HepG2 (cell line): ENCODE data around the gene PIK3CB. TPM values are rescaled to one million over a fixed set of nuclear protein-coding genes. Genes with fewer than 3 reads are reported as not detected.

Experiments
- ATAC-seq: fragments of 200-7000 bp; cut with Tn5 transposase; 3 replicates; pipeline ENCODE4 v1.9.1; 2020; ENCODE audit warnings: mild to moderate bottlenecking, moderate library complexity
- BruUV-seq: library from RNA; stranded (reverse); fragments of 400-500 nt; replicated peaks from 2 replicates; lab custom pipeline; 2021; lab: Mats Ljungman, UMichigan
- CTCF ChIA-PET: fragments of 300-600 bp; formaldehyde crosslinking; extraction: SDS; loops from one replicate; lab custom pipeline; 2021; ENCODE audit warnings: low total read pairs, inconsistent platforms, low intra/inter-chr PET ratio; lab: Yijun Ruan, JAX
- POLR2A ChIA-PET: fragments of 350-600 bp; sonication (Branson Sonifier 250); formaldehyde crosslinking; loops from one replicate; lab custom pipeline; 2020; ENCODE audit warnings: antibody characterized with exemption, inconsistent platforms; lab: Yijun Ruan, JAX
- DNase-seq: peaks from one replicate; pipeline ENCODE4 v3.0.0-alpha.2; 2015; ENCODE audit warnings: low spot score
- FAIRE-seq: peaks from 3 replicates; lab custom pipeline; 2011; peaks lifted over from hg19 to GRCh38; lab: Jason Lieb, UNC
- H2AFZ ChIP-seq: one replicate; pipeline ENCODE4 v1.6.1; 2011; ENCODE audit warnings: low read length, inconsistent platforms
- H3K27ac ChIP-seq: fragments of 300-600 bp; 3 replicates; pipeline ENCODE4 v1.8.0; 2011; ENCODE audit warnings: mixed run types, mild to moderate bottlenecking, mixed read lengths, low read length, inconsistent platforms; ENCODE audit not compliant: insufficient read depth; ENCODE audit errors: extremely low read length
- H3K27me3 ChIP-seq, 2 experiments: fragments of 200-600 bp in 1 of 2; 2 replicates in 1 of 2; 3 replicates in 1 of 2; pipeline versions ENCODE4 v1.6.0 to v1.8.0; 2011; ENCODE audit warnings: low read length in 2 of 2, mild to moderate bottlenecking in 2 of 2, moderate library complexity in 2 of 2, inconsistent platforms in 1 of 2; ENCODE audit not compliant: insufficient read depth in 2 of 2, control insufficient read depth in 1 of 2
- H3K36me3 ChIP-seq, 2 experiments: fragments of 200-600 bp in 1 of 2; replicated peaks in 1 of 2; 2 replicates in 1 of 2; 3 replicates in 1 of 2; pipeline versions ENCODE4 v1.5.1 to v1.8.0; 2011; ENCODE audit warnings: low read length in 2 of 2, inconsistent platforms in 1 of 2; ENCODE audit not compliant: insufficient read depth in 2 of 2, control insufficient read depth in 1 of 2
- H3K4me1 ChIP-seq: 2 replicates; pipeline ENCODE4 v1.5.1; 2012; ENCODE audit warnings: low read length, inconsistent platforms; ENCODE audit not compliant: insufficient read depth
- H3K4me2 ChIP-seq: 2 replicates; pipeline ENCODE4 v1.6.0; 2011; ENCODE audit warnings: low read depth, low read length, inconsistent platforms
- H3K4me3 ChIP-seq, 3 experiments: fragments of 200-600 bp in 1 of 3; sonication (generic), shearing (Covaris generic) in 1 of 3; replicated peaks in 1 of 3; 2 replicates each; pipeline ENCODE4 v1.5.1; 2011 to 2016; ENCODE audit warnings: low read length in 3 of 3, inconsistent platforms in 2 of 3, low read depth in 2 of 3, mild to moderate bottlenecking in 2 of 3, control low read depth in 1 of 3, mixed read lengths in 1 of 3; ENCODE audit not compliant: insufficient read depth in 1 of 3
- H3K79me2 ChIP-seq: one replicate; pipeline ENCODE4 v1.6.1; 2011; ENCODE audit warnings: low read length, inconsistent platforms; ENCODE audit not compliant: insufficient read depth
- H3K9ac ChIP-seq: 2 replicates; pipeline ENCODE4 v1.6.0; 2011; ENCODE audit warnings: mild to moderate bottlenecking, low read depth, low read length, inconsistent platforms; ENCODE audit not compliant: insufficient read depth
- H3K9me3 ChIP-seq: 2 replicates; pipeline ENCODE4 v1.5.1; 2012; ENCODE audit warnings: mild to moderate bottlenecking, low read length
- H4K20me1 ChIP-seq: 2 replicates; pipeline ENCODE4 v1.6.0; 2011; ENCODE audit warnings: inconsistent platforms, mild to moderate bottlenecking, low read length, moderate library complexity; ENCODE audit not compliant: insufficient read depth
- ATF7 ChIP-seq, 2 experiments: fragments of 450-650 bp in 1 of 2; sonication (generic) in 1 of 2; formaldehyde crosslinking in 1 of 2; IDR thresholded peaks; 2 replicates each; pipeline versions ENCODE4 v1.4.0 to v1.6.1; 2016 to 2020; ENCODE audit warnings: antibody characterized with exemption in 1 of 2, mild to moderate bottlenecking in 1 of 2, missing genetic modification reagents in 1 of 2
- ATF7-NPFF ChIP-seq: sonication (generic); formaldehyde crosslinking; IDR thresholded peaks from 2 replicates; pipeline ENCODE4 v1.8.1; 2023; ENCODE audit warnings: mild to moderate bottlenecking, low read depth, missing genetic modification reagents, moderate library complexity
- FOSL2 ChIP-seq: sonication (generic); formaldehyde crosslinking; IDR thresholded peaks from 2 replicates; pipeline ENCODE4 v1.4.0; 2020; ENCODE audit warnings: missing genetic modification reagents
- FOXJ3 ChIP-seq: sonication (generic); formaldehyde crosslinking; IDR thresholded peaks from 2 replicates; pipeline ENCODE4 v1.4.0; 2020; ENCODE audit warnings: missing genetic modification reagents, mild to moderate bottlenecking, borderline replicate concordance
- GATAD1 ChIP-seq: IDR thresholded peaks from 2 replicates; pipeline ENCODE4 v1.6.1; 2016; ENCODE audit warnings: missing genetic modification reagents, missing compliant biosample characterization
- GLI4 ChIP-seq: sonication (generic); formaldehyde crosslinking; IDR thresholded peaks from 2 replicates; pipeline ENCODE4 v1.5.1; 2020; ENCODE audit warnings: missing genetic modification reagents, mild to moderate bottlenecking, moderate library complexity, borderline replicate concordance
- MAF1 ChIP-seq: sonication (generic); formaldehyde crosslinking; IDR thresholded peaks from 2 replicates; pipeline ENCODE4 v1.5.0; 2020; ENCODE audit warnings: missing genetic modification reagents, borderline replicate concordance
- MEF2D ChIP-seq: sonication (generic); formaldehyde crosslinking; IDR thresholded peaks from 2 replicates; pipeline ENCODE4 v1.5.1; 2020; ENCODE audit warnings: mild to moderate bottlenecking, missing genetic modification reagents
- MIER2 ChIP-seq: IDR thresholded peaks from 2 replicates; pipeline ENCODE4 v1.6.1; 2016; ENCODE audit warnings: missing biosample characterization, missing genetic modification reagents
- PITX1 ChIP-seq: sonication (generic); formaldehyde crosslinking; IDR thresholded peaks from 2 replicates; pipeline ENCODE4 v1.5.1; 2020; ENCODE audit warnings: mild to moderate bottlenecking, missing genetic modification reagents
- RAD51 ChIP-seq: fragments of 450-650 bp; IDR thresholded peaks from 2 replicates; pipeline ENCODE4 v1.6.1; 2016; ENCODE audit warnings: borderline replicate concordance
- SOX5 ChIP-seq: IDR thresholded peaks from 2 replicates; pipeline ENCODE4 v1.6.1; 2016; ENCODE audit warnings: borderline replicate concordance
- TBP ChIP-seq: sonication (generic); formaldehyde crosslinking; IDR thresholded peaks from 2 replicates; pipeline ENCODE4 v1.5.0; 2020; ENCODE audit warnings: missing genetic modification reagents
- TCF12 ChIP-seq, 2 experiments: fragments of 450-650 bp in 1 of 2; sonication (generic) in 1 of 2; formaldehyde crosslinking in 1 of 2; IDR thresholded peaks; 2 replicates each; pipeline versions ENCODE4 v1.6.1 to v1.8.0; 2017 to 2022; ENCODE audit warnings: antibody characterized with exemption in 1 of 2, mild to moderate bottlenecking in 1 of 2, missing genetic modification reagents in 1 of 2, moderate library complexity in 1 of 2
- TEAD3 ChIP-seq: optimal IDR thresholded peaks from 2 replicates; pipeline ENCODE3; 2016; ENCODE audit warnings: borderline replicate concordance
- ZNF3 ChIP-seq: IDR thresholded peaks from 2 replicates; pipeline ENCODE4 v1.7.0; 2017; ENCODE audit warnings: inconsistent platforms
- ZNF558 ChIP-seq: sonication (generic); formaldehyde crosslinking; IDR thresholded peaks from 2 replicates; pipeline ENCODE4 v1.9.0; 2022; ENCODE audit warnings: mild to moderate bottlenecking, missing genetic modification reagents, borderline replicate concordance
- ZNF788 ChIP-seq: sonication (generic); formaldehyde crosslinking; IDR thresholded peaks from 2 replicates; pipeline ENCODE4 v1.5.0; 2020; ENCODE audit warnings: mild to moderate bottlenecking, missing genetic modification reagents, borderline replicate concordance
- WGBS: methylation state at CpG from one replicate; pipeline ENCODE4 v1.1.6; 2017; ENCODE audit warnings: low lambda C conversion rate; 5-methylcytosine and 5-hydroxymethylcytosine counted together
- in situ Hi-C: cut with HindIII; loops from 2 replicates; pipeline ENCODE4 v1.10.0; 2017; ENCODE audit warnings: low pct_unique_long_range_greater_than_20kb; ENCODE audit not compliant: extremely low pct_ligation_motif_present
- intact Hi-C: fragments of 100-400 bp; cut with micrococcal nuclease; formaldehyde crosslinking; loops from one replicate; pipeline ENCODE4 v1.10.0; 2022; ENCODE audit not compliant: unreplicated experiment
- polyA plus RNA-seq, 8 experiments: library from polyadenylated mRNA; depleted of rRNA in 3 of 8; stranded (reverse) in 7 of 8; unstranded in 1 of 8; fragments of >200 nt; fragmentation: Illumina TruSeq in 4 of 8; extraction: Trizol in 4 of 8; gene quantifications; 2 replicates each; pipeline versions ENCODE4 v1.2.1 to v1.2.3, GENCODE V29; 2011 to 2016; ENCODE audit warnings: low read depth in 4 of 8, missing spikeins in 1 of 8, mixed read lengths in 1 of 8; ENCODE audit not compliant: insufficient read depth in 1 of 8
- total RNA-seq, 5 experiments: library from RNA; depleted of rRNA; stranded (reverse); fragments of >200 nt; fragmentation: Illumina TruSeq; extraction: Trizol; gene quantifications; 2 replicates each; pipeline ENCODE4 v1.2.3, GENCODE V29; 2016; ENCODE audit warnings: low read depth in 1 of 5
- TF ChIP-seq, protein P1 (sequence below): sonication (generic); formaldehyde crosslinking; IDR thresholded peaks from 2 replicates; pipeline ENCODE4 v1.8.0; 2022; ENCODE audit warnings: mild to moderate bottlenecking, missing genetic modification reagents
- TF ChIP-seq, protein P2 (sequence below): sonication (generic); formaldehyde crosslinking; IDR thresholded peaks from 2 replicates; pipeline ENCODE4 v1.8.0; 2022; ENCODE audit warnings: mild to moderate bottlenecking, missing genetic modification reagents, moderate library complexity
- TF ChIP-seq, protein P3 (sequence below): sonication (generic); formaldehyde crosslinking; IDR thresholded peaks from 2 replicates; pipeline ENCODE4 v1.5.0; 2020; ENCODE audit warnings: missing genetic modification reagents

PIK3CB gene
- total and polyA plus RNA-seq, 2 of the 13 experiments (the other 11 are each of a cell fraction or from before 2014, with no cell fraction given): 6.6 to 18.7 TPM

DNA sequence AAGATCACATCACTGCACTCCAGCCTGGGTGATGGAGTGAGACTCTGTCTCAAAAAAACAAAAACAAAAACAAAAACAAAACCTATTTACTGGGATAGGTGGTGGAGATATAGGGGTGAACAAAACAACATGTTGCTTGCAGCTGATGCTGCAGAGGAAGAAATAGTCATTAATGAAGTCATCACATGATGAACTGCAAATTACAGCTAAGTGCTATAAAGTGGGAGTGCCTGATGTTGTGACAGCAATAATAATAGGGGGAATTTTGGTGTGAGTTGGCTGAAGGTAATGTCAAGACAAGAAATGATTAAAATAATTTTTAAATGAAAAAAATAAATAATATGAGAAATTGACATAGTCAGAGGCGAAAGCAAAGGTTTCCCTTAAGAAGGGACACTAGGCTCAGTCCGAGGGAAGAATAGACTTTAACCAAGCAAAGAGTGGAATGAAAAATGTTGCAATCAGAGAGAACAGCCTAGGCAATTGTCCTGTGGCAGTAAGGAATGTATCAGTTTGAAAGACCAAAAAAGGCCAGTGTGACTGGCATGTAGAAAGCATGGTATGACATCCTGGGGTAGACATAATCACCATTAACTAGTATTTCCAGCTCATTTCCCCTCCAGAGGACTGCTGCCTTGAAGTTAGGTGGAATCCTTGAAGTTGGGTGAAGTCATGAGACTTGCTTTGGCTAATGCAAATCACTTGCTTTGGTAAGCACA is 14.7 kb upstream of the PIK3CB start:
- FAIRE-seq: peak; percentile 34
- 26% methylated on average over 2 of the region's 2 CpGs for WGBS
- H3K36me3 ChIP-seq: no peaks in the 10 kb centered on the region
- H3K27me3 ChIP-seq: no peaks in the 10 kb centered on the region
- peak overlapping the region; percentile 60 for H3K4me2 ChIP-seq
- H3K79me2 ChIP-seq: no peaks in the 10 kb centered on the region
- no peak overlapping the region for H3K9ac ChIP-seq
- peaks cover 63% of the 10 kb centered on the region for H3K4me1 ChIP-seq
- intact Hi-C loops (loop anchor here (1.0 kb wide), 1 partner anchor 14 kb away; no protein-coding TSS in a partner anchor), in situ Hi-C loops (no loop called here)
- peak; percentile 85 for DNase-seq
- H3K9me3 ChIP-seq: no peaks in the 10 kb centered on the region
- no TSS peak for BruUV-seq
- H3K27ac ChIP-seq: peak overlapping the region; percentile 78
- no peak overlapping the region for H2AFZ ChIP-seq
- CTCF ChIA-PET: no interaction called here
- H3K4me3 ChIP-seq: no peak overlapping the region; a peak in 1 of 6 replicates
- POLR2A ChIA-PET: interaction anchor here (3.4 kb wide), 1 partner anchor 12 kb away, joined by 45 read pairs; no protein-coding TSS in a partner anchor
- peak; percentile 81 for ATAC-seq
- no peaks in the 10 kb centered on the region for H4K20me1 ChIP-seq
- TF ChIP-seq ZNF558 (CRISPR knock-in tag): no peak
- TF ChIP-seq, protein P1, sequence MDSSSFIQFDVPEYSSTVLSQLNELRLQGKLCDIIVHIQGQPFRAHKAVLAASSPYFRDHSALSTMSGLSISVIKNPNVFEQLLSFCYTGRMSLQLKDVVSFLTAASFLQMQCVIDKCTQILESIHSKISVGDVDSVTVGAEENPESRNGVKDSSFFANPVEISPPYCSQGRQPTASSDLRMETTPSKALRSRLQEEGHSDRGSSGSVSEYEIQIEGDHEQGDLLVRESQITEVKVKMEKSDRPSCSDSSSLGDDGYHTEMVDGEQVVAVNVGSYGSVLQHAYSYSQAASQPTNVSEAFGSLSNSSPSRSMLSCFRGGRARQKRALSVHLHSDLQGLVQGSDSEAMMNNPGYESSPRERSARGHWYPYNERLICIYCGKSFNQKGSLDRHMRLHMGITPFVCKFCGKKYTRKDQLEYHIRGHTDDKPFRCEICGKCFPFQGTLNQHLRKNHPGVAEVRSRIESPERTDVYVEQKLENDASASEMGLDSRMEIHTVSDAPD (CRISPR knock-in tag): no peak
- peak; percentile 73 for TF ChIP-seq SOX5 (CRISPR knock-in tag)
- no peak for TF ChIP-seq ATF7-NPFF
- no peak for TF ChIP-seq GATAD1 (CRISPR knock-in tag)
- TF ChIP-seq, protein P2, sequence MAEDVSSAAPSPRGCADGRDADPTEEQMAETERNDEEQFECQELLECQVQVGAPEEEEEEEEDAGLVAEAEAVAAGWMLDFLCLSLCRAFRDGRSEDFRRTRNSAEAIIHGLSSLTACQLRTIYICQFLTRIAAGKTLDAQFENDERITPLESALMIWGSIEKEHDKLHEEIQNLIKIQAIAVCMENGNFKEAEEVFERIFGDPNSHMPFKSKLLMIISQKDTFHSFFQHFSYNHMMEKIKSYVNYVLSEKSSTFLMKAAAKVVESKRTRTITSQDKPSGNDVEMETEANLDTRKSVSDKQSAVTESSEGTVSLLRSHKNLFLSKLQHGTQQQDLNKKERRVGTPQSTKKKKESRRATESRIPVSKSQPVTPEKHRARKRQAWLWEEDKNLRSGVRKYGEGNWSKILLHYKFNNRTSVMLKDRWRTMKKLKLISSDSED (CRISPR knock-in tag): no peak
- TF ChIP-seq FOXJ3: no peak
- no peak for TF ChIP-seq GLI4 (CRISPR knock-in tag)
- no peak for TF ChIP-seq MAF1 (CRISPR knock-in tag)
- TF ChIP-seq TEAD3 (CRISPR knock-in tag): peak; percentile 83
- peak; percentile 24; the same call in 1 of the 2 replicates for TF ChIP-seq FOSL2 (CRISPR knock-in tag)
- no peak for TF ChIP-seq RAD51
- TF ChIP-seq PITX1: no peak
- TF ChIP-seq MIER2: peak; percentile 31; the same call in 1 of the 2 replicates
- TF ChIP-seq, protein P3, sequence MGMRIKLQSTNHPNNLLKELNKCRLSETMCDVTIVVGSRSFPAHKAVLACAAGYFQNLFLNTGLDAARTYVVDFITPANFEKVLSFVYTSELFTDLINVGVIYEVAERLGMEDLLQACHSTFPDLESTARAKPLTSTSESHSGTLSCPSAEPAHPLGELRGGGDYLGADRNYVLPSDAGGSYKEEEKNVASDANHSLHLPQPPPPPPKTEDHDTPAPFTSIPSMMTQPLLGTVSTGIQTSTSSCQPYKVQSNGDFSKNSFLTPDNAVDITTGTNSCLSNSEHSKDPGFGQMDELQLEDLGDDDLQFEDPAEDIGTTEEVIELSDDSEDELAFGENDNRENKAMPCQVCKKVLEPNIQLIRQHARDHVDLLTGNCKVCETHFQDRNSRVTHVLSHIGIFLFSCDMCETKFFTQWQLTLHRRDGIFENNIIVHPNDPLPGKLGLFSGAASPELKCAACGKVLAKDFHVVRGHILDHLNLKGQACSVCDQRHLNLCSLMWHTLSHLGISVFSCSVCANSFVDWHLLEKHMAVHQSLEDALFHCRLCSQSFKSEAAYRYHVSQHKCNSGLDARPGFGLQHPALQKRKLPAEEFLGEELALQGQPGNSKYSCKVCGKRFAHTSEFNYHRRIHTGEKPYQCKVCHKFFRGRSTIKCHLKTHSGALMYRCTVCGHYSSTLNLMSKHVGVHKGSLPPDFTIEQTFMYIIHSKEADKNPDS (CRISPR knock-in tag): no peak
- TF ChIP-seq ZNF3 (CRISPR knock-in tag): peak; percentile 83
- TF ChIP-seq MEF2D (CRISPR knock-in tag): no peak
- no peak for TF ChIP-seq ZNF788 (CRISPR knock-in tag)
- no peak for TF ChIP-seq TBP
- TF ChIP-seq ATF7 (IDR thresholded peaks at IDR 0.05): no peak
- TF ChIP-seq ATF7 (CRISPR knock-in tag; IDR thresholded peaks at IDR 0.05): no peak
- TF ChIP-seq TCF12 (IDR thresholded peaks at IDR 0.05): no peak
- TF ChIP-seq TCF12 (CRISPR knock-in tag; IDR thresholded peaks at IDR 0.05): no peak
